ENCODE measurements around the gene ZNF438.
"Not testable (repeated sequence)": the region's sequence is repeated elsewhere in the genome, so short reads cannot be mapped to it uniquely, and the experiment has no call there.

ZNF438 gene, protein sequence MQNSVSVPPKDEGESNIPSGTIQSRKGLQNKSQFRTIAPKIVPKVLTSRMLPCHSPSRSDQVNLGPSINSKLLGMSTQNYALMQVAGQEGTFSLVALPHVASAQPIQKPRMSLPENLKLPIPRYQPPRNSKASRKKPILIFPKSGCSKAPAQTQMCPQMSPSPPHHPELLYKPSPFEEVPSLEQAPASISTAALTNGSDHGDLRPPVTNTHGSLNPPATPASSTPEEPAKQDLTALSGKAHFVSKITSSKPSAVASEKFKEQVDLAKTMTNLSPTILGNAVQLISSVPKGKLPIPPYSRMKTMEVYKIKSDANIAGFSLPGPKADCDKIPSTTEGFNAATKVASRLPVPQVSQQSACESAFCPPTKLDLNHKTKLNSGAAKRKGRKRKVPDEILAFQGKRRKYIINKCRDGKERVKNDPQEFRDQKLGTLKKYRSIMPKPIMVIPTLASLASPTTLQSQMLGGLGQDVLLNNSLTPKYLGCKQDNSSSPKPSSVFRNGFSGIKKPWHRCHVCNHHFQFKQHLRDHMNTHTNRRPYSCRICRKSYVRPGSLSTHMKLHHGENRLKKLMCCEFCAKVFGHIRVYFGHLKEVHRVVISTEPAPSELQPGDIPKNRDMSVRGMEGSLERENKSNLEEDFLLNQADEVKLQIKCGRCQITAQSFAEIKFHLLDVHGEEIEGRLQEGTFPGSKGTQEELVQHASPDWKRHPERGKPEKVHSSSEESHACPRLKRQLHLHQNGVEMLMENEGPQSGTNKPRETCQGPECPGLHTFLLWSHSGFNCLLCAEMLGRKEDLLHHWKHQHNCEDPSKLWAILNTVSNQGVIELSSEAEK

GRCh38 chr10:31031558-31032257 lies at the start of gene ZNF438:
ZNF438 (minus strand) TSS chr10:31031865; CDS start chr10:30877034, 154,831 bp downstream.
- DNase-seq (ENCODE audit: low read depth in 2 of 2): peak; percentile 90 to 91

DNA sequence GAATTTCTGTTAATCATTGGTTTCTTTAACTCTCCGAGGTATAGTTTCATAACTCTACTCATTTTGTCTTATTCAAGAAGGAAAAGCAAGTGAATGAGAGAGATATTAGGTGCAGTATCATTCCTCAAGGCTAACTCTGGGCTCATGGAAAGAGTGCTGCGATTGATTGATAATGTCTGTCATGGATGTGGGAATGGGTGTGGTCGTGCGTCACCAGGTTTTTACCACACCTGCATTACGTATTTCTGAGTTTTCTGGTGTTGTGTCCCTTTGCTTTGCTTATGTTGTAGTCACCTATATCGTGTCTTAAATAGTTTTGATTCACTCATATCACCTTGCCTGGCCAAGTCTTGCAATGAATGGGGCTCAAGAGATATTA lies 44.9 kb upstream of the ZNF438 start:
- DNase-seq (ENCODE audit: low read depth in 2 of 2): no peak

DNA sequence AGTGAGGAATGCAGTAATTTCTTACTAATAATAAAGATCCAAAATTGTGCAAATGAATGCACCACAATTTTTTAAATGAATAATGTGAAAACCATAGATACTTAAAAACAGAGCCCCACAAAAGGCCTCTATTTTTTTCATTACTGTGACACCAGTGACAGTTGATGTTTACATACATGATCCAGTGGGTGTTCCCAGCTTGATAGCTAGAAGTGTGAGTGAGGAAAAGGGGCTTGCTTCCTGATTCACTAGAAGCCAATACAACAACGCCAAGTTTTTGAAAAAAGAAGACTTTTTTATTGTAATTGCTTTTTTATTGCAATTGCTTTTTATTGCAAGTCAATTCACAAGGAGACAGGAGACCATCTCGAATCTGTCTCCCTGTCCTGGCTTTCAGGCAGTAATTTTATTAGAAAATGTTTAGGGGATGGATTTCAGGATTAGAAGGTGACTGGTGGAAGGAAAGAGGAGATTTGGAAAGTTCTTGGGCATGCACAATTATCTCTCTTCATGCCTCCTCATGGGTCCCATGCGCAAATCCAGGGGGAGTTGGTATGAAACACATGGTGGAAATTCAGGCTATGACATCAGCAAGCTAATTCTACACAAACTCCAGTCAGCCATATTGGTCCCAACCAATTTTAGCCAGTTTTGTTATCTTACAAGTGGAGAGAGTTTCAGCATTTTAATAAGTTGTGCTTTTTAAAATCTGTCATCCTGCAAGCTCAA lies 44.4 kb upstream of the ZNF438 start:
- no peak for DNase-seq (ENCODE audit: low read depth in 2 of 2)

DNA sequence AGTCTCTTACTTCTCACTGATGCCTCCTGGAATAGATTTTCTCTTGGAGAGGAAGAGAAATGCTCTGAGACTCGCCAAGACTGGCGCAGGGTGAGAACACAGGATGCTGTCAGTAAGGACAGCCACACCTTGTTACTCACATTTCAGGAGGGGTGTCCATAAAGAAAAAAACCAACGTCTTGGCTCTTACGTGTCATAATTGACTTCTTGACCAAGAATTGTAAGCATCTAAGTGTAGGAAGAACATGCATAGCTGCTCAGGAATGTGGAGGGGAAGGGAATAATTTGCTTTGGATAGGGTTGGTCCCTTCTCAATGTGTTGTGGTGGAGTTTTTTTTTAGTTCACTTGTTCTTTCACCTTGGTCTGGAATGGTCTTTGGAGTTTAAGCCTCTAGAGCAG lies 43.8 kb upstream of the ZNF438 start:
- no peak for DNase-seq (ENCODE audit: low read depth in 2 of 2)

- DNase-seq (ENCODE audit: low read depth in 2 of 2): no peak
Observed at GRCh38 chr10:31074722-31075086, 43.0 kb upstream of the ZNF438 start.

- no peak for DNase-seq (ENCODE audit: low read depth in 2 of 2)
Observed at GRCh38 chr10:31073996-31074721, 42.5 kb upstream of the ZNF438 start.

- DNase-seq (ENCODE audit: low read depth in 2 of 2): no peak
Observed at GRCh38 chr10:31073211-31073610, 41.5 kb upstream of the ZNF438 start.

GRCh38 chr10:31072451-31072850 lies 40.8 kb upstream of the ZNF438 start:
- no peak for DNase-seq (ENCODE audit: low read depth in 2 of 2)

GRCh38 chr10:31071232-31072005 lies 39.8 kb upstream of the ZNF438 start:
- no peak for DNase-seq (ENCODE audit: low read depth in 2 of 2)

- DNase-seq (ENCODE audit: low read depth in 2 of 2): no peak
Observed at GRCh38 chr10:31070691-31071090, 39.0 kb upstream of the ZNF438 start.

DNA sequence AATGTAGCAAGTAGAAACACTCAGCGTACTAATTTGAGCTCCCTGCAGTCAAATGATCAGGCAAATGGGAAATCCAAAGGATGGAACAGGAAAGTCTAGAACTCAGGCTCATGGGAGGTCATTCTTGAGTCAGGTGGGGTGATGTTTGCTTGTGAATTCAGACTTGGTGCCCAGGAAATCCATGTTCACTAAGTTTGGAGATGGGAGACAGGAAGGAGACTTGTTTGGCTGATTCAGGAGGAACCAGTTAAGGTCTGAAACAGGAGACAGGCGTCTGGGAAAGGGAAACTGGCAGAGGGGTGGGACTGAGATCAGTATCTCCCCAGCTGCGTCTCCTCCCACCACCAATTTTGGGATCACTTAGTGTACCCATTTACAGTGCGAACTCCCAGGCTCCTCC lies 38.4 kb upstream of the ZNF438 start:
- DNase-seq (ENCODE audit: low read depth in 2 of 2): no peak

DNA sequence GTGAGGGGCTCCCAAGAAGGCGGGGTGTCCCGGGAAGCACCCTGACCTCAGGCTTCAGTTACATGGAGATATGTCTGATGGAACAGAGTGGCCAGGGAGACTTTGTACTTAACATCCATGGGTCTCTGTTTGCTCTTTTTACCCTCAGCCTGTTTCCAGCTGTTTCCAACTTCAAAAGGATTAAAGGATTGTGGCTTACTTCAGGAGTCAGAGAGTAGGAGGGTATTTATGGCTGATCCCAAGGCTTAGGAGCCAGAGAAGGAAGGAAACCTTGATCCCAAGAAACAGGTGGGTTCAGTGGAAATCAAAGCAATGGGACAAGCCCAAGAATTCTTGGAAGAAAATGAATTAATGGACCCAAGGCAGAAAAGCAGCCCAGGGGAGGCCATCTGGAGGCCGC lies 37.7 kb upstream of the ZNF438 start:
- DNase-seq (ENCODE audit: low read depth in 2 of 2): no peak

GRCh38 chr10:31064348-31064747 lies 32.7 kb upstream of the ZNF438 start:
- DNase-seq (ENCODE audit: low read depth in 2 of 2): no peak

- no peak for DNase-seq (ENCODE audit: low read depth in 2 of 2)
Observed at GRCh38 chr10:31063841-31064240, 32.2 kb upstream of the ZNF438 start.

DNA sequence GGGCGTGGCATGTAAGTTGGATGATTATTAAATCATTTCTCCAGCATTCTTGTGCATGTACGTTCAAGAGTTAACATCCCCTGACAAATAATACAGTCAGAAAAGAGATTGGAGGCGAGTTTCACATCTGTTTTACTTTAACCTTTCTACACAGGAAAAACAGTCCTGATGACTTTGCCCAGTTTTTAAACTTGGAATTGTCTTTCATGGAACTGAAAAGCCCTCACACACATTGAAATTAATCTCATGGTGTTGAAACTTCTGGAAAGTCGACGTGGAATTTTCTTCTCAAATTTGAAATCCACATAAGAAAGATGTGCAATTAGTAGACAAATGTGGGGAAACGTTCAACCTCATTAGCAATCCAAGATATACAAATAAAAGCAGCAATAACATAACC lies 31.2 kb upstream of the ZNF438 start:
- DNase-seq (ENCODE audit: low read depth in 2 of 2): no peak

- no peak for DNase-seq (ENCODE audit: low read depth in 2 of 2)
Observed at GRCh38 chr10:31061941-31062340, 30.3 kb upstream of the ZNF438 start.

GRCh38 chr10:31058795-31059703 lies 27.4 kb upstream of the ZNF438 start:
- DNase-seq (ENCODE audit: low read depth in 2 of 2): no peak

DNA sequence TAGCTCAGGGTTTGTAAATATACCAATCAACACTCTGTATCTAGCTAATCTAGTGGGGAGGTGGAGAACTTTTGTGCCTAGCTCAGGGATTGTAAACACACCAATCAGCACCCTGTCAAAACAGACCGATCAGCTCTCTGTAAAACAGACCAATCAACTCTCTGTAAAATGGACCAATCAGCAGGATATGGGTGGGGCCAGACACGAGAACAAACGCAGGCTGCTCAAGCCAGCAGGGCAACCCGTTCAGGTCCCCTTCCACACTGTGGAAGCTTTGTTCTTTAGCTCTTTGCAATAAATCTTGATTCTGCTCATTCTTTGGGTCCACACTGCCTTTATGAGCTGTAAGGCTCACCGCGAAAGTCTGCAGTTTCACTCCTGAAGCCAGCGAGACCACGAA lies 25.0 kb upstream of the ZNF438 start:
- not testable (repeated sequence) for DNase-seq (ENCODE audit: low read depth in 2 of 2)

DNA sequence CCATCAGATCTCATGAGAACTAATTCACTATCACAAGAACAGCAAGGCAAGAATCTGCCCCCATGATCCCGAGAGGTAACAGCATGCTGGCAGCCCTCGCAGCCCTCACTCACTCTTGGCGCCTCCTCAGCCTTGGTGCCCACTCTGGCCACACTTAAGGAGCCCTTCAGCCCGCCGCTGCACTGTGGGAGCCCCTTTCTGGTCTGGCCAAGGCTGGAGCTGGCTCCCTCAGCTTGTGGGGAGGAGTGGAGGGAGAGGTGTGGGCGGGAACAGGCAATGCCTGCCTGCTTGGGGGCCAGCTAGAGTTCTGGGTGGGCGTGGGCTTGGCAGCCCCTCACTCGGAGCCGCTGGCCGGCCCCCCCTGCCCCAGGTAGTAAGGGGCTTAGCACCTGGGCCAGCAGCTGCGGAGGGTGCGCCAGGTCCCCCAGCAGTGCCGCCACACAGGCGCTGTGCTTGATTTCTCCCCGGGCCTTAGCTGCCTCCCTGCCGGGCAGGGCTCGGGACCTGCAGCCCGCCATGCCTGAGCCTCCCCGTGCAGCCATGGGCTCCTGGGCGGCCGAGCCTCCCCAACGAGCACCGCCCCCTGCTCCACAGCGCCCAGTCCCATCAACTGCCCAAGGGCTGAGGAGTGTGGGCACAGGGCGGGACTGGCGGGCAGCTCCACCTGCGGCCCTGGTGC lies 24.0 kb upstream of the ZNF438 start:
- DNase-seq (ENCODE audit: low read depth in 2 of 2): no peak

All from activated CD4-positive, alpha-beta T cell treated with anti-CD3 and anti-CD28 coated beads for 24 hours (primary cell).